ENCODE measurements around the gene YBX2. TPM values are rescaled to one million over a fixed set of nuclear protein-coding genes. Genes with fewer than 3 reads are reported as not detected.
A peak's percentile ranks its signal among the peaks of the same experiment; 100 is the strongest.

YBX2 gene
- polyA plus RNA-seq, 1 experiment, result 0.11 TPM

GRCh38 chr17:7308625-7309433 lies 14.4 kb upstream of the YBX2 start:
- peak overlapping the region; percentile 71 for H3K4me3 ChIP-seq (ENCODE audit: low read depth, low read length)
- no peaks in the 10 kb centered on the region for H3K27me3 ChIP-seq (ENCODE audit: control insufficient read depth, insufficient read depth, low read length)
- CTCF ChIA-PET, result interaction anchor here (0.6 to 1.6 kb wide), 7 partner anchors 13 to 66 kb away, joined by 3 to 7 read pairs (median 3); partner anchors contain the start of genes GABARAP, NEURL4 and SLC2A4
- POLR2A ChIA-PET, result no interaction called here
- peaks cover 33% of the 10 kb centered on the region for H3K36me3 ChIP-seq (ENCODE audit: control insufficient read depth, insufficient read depth, low read length)
- peak; percentile 38 for DNase-seq (ENCODE audit: low read depth)
- no peak for TF ChIP-seq CTCF (IDR thresholded peaks at IDR 0.05; ENCODE audit: insufficient read depth, low read depth, low read length)

- DNase-seq (ENCODE audit: low read depth), result no peak
- POLR2A ChIA-PET, result no interaction called here
- Histone ChIP-seq H3K36me3 (ENCODE audit: control insufficient read depth, insufficient read depth, low read length) (peaks cover 26% of the 10 kb centered on the region), H3K4me3 (ENCODE audit: low read depth, low read length) (peak overlapping the region; percentile 71), H3K27me3 (ENCODE audit: control insufficient read depth, insufficient read depth, low read length) (no peaks in the 10 kb centered on the region)
- CTCF ChIA-PET, result interaction anchor here (0.6 to 1.6 kb wide), 2 partner anchors 12 to 65 kb away, joined by 3 to 7 read pairs; partner anchors contain the start of gene GABARAP
- TF ChIP-seq CTCF (IDR thresholded peaks at IDR 0.05; ENCODE audit: insufficient read depth, low read depth, low read length), result no peak
Measured at GRCh38 chr17:7307686-7308624, 13.5 kb upstream of the YBX2 start.

GRCh38 chr17:7306911-7307685 lies 12.7 kb upstream of the YBX2 start, which contains the start of gene EIF5A:
TSS of gene EIF5A (plus strand) at chr17:7307628. CDS start at chr17:7309636, 2,008 bp downstream.
- Histone ChIP-seq H3K36me3 (ENCODE audit: control insufficient read depth, insufficient read depth, low read length) (peaks cover 19% of the 10 kb centered on the region), H3K27me3 (ENCODE audit: control insufficient read depth, insufficient read depth, low read length) (no peaks in the 10 kb centered on the region; the same call in 1 of the 2 replicates), H3K4me3 (ENCODE audit: low read depth, low read length) (peak within 1 kb of the TSS; percentile 71)
- POLR2A ChIA-PET, result no interaction called here
- peak; percentile 100 for DNase-seq (ENCODE audit: low read depth)
- CTCF ChIA-PET, result interaction anchor here (1.3 to 2.2 kb wide), 2 partner anchors 11 to 87 kb away, joined by 3 to 15 read pairs; partner anchors contain the start of genes ACADVL and DLG4
- no peak for TF ChIP-seq CTCF (IDR thresholded peaks at IDR 0.05; ENCODE audit: insufficient read depth, low read depth, low read length)

- no peak for DNase-seq (ENCODE audit: low read depth)
- H3K27me3 ChIP-seq (ENCODE audit: control insufficient read depth, insufficient read depth, low read length), result peaks cover 2% of the 10 kb centered on the region; the same call in 1 of the 2 replicates
- TF ChIP-seq CTCF (IDR thresholded peaks at IDR 0.05; ENCODE audit: insufficient read depth, low read depth, low read length), result no peak
- ChIA-PET CTCF (interaction anchor here (1.7 kb wide), 1 partner anchor 258 kb away, joined by 7 read pairs; no protein-coding TSS in a partner anchor), POLR2A (no interaction called here)
- H3K36me3 ChIP-seq (ENCODE audit: control insufficient read depth, insufficient read depth, low read length), result no peaks in the 10 kb centered on the region
- H3K4me3 ChIP-seq (ENCODE audit: low read depth, low read length), result no peak overlapping the region
Measured at GRCh38 chr17:7304179-7304578, 9.7 kb upstream of the YBX2 start.
